Breast epithelium (tissue), 3 donors: ENCODE results near the gene LRP2.

Source experiments
- POLR2A ChIP-seq: fragments of 450-650 bp; IDR thresholded peaks from one replicate; pipeline ENCODE4 v1.6.1; 2016; ENCODE audit warnings: antibody characterized with exemption, mild to moderate bottlenecking, moderate library complexity
- TF ChIP-seq, protein P1 (sequence below), 3 donors: fragments of 450-650 bp; IDR thresholded peaks; one replicate each; pipeline ENCODE4 v1.5.1; 2016 to 2017; ENCODE audit warnings: antibody characterized with exemption in 3 of 3, mild to moderate bottlenecking in 3 of 3, moderate library complexity in 3 of 3

DNA sequence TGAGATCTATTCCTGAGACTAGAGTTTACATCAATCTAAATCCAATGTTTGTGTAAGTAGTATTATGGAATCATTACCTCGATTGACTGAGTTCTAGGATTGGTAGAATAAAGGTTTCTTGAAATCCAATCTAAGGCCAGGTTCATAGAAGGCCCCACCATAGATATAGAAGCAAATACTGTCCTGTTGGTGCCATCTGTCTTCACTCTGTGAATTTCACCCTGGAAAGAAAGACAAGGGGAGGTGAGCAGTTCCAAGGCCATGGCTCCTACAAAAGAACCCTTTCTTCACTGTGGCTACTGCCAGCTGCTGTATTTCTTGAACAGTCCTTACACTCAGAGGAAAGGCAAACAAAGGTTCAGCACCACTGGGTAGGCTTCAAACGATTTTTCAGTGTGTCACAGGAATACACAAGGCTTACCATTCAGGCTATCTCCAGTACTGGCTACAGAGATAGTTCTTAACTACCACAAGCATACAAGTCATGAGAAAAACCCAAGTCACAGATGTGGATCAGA is 137.0 kb downstream of the LRP2 start:
- TF ChIP-seq POLR2A: no peak
- TF ChIP-seq, protein P1, sequence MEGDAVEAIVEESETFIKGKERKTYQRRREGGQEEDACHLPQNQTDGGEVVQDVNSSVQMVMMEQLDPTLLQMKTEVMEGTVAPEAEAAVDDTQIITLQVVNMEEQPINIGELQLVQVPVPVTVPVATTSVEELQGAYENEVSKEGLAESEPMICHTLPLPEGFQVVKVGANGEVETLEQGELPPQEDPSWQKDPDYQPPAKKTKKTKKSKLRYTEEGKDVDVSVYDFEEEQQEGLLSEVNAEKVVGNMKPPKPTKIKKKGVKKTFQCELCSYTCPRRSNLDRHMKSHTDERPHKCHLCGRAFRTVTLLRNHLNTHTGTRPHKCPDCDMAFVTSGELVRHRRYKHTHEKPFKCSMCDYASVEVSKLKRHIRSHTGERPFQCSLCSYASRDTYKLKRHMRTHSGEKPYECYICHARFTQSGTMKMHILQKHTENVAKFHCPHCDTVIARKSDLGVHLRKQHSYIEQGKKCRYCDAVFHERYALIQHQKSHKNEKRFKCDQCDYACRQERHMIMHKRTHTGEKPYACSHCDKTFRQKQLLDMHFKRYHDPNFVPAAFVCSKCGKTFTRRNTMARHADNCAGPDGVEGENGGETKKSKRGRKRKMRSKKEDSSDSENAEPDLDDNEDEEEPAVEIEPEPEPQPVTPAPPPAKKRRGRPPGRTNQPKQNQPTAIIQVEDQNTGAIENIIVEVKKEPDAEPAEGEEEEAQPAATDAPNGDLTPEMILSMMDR (IDR thresholded peaks at IDR 0.05): no peak
